NT2/D1 (cell line): ENCODE measurements around the gene KRTAP10-6.

Source experiments
- YY1 ChIP-seq: IDR thresholded peaks from 2 replicates; pipeline ENCODE4 v1.6.1; 2011; ENCODE audit not compliant: insufficient read length, insufficient read depth
- ZNF274 ChIP-seq: IDR thresholded peaks from 2 replicates; pipeline ENCODE4 v1.6.1; 2011; ENCODE audit warnings: mild to moderate bottlenecking, low read depth, low read length

GRCh38 chr21:44544566-44544965, 47.7 kb downstream of the KRTAP10-6 start:
- TF ChIP-seq YY1 (no peak), ZNF274 (no peak)
